NB4 (cell line): ENCODE results near the gene ATAD3A.
"Not testable (repeated sequence)": the region's sequence is repeated elsewhere in the genome, so short reads cannot be mapped to it uniquely, and the experiment has no call there.

Experiments
- DNase-seq: peaks from one replicate; pipeline ENCODE4 v3.0.0; 2010; ENCODE audit warnings: low read depth
- H3K4me3 ChIP-seq: one replicate; pipeline ENCODE4 v1.5.1; 2011; ENCODE audit warnings: mild to moderate bottlenecking, low read depth, low read length, moderate library complexity
- MYC ChIP-seq: IDR thresholded peaks from 2 replicates; pipeline ENCODE4 v1.6.1; 2011; ENCODE audit warnings: low read depth, low read length
- POLR2A ChIP-seq: IDR thresholded peaks from 2 replicates; pipeline ENCODE4 v1.6.1; 2011; ENCODE audit warnings: mild to moderate bottlenecking; ENCODE audit not compliant: insufficient read length; ENCODE audit errors: extremely low read depth
- TF ChIP-seq, protein P1 (sequence below): IDR thresholded peaks from one replicate; pipeline ENCODE4 v1.5.1; 2012; ENCODE audit warnings: low read depth, low read length
- TF ChIP-seq, protein P2 (sequence below): IDR thresholded peaks from 2 replicates; pipeline ENCODE4 v1.6.1; 2011; ENCODE audit warnings: low read depth, low read length

ATAD3A gene

DNA sequence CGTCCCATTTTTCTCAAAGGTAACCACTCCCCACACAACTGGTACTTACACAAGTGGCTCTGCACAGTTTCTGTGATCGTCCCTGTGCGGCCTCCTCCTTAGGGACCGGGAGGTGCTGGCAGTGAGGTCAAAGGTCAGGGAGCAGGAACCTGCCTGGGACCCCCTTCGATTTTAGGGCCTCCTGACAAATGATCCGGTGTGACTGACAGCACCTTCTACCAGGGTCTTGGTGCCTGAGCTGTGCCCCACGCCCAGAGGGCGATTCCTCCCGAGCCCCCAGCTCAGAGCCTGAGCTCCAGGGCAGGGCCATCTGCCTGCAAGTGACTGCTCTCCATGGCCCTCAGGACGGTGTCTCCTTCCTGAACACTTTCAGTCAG is 40.3 kb downstream of the ATAD3A start:
- TF ChIP-seq, protein P1, sequence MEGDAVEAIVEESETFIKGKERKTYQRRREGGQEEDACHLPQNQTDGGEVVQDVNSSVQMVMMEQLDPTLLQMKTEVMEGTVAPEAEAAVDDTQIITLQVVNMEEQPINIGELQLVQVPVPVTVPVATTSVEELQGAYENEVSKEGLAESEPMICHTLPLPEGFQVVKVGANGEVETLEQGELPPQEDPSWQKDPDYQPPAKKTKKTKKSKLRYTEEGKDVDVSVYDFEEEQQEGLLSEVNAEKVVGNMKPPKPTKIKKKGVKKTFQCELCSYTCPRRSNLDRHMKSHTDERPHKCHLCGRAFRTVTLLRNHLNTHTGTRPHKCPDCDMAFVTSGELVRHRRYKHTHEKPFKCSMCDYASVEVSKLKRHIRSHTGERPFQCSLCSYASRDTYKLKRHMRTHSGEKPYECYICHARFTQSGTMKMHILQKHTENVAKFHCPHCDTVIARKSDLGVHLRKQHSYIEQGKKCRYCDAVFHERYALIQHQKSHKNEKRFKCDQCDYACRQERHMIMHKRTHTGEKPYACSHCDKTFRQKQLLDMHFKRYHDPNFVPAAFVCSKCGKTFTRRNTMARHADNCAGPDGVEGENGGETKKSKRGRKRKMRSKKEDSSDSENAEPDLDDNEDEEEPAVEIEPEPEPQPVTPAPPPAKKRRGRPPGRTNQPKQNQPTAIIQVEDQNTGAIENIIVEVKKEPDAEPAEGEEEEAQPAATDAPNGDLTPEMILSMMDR = no peak
- no peak for TF ChIP-seq POLR2A
- TF ChIP-seq MYC = no peak
- TF ChIP-seq, protein P2, sequence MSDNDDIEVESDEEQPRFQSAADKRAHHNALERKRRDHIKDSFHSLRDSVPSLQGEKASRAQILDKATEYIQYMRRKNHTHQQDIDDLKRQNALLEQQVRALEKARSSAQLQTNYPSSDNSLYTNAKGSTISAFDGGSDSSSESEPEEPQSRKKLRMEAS = no peak
- H3K4me3 ChIP-seq = no peak overlapping the region
- DNase-seq = no peak

DNA sequence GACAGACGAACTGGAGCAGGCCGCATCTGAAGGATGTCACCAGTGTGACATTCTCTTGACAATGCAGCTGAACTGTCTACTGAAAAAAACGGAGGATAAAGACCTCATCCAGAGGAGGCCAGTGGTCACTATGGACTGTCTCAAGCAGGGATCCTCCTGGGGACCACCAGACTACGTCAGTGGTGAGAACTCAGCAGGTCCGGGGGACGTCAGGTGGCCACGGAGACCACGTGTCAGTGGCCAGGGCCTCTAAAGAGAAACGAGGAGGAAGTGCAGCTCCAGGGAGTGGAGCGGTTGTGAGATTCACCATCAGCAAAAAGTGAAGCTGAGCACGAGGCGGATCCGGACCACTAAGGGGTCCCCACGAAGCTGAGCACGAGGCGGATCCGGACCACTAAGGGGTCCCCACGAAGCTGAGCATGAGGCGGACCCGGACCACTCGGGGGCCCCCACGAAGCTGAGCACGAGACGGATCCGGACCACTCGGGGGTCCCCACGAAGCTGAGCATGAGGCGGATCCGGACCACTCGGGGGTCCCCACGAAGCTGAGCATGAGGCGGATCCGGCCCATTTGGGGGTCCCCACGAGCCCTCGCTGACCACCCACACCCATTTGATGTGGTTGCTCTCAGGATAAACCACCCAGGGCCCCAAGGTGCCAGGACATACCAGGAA is 42.0 kb downstream of the ATAD3A start:
- no peak overlapping the region for H3K4me3 ChIP-seq
- TF ChIP-seq, protein P1 = no peak
- TF ChIP-seq, protein P2 = no peak
- TF ChIP-seq POLR2A = no peak
- no peak for TF ChIP-seq MYC
- no peak for DNase-seq

DNA sequence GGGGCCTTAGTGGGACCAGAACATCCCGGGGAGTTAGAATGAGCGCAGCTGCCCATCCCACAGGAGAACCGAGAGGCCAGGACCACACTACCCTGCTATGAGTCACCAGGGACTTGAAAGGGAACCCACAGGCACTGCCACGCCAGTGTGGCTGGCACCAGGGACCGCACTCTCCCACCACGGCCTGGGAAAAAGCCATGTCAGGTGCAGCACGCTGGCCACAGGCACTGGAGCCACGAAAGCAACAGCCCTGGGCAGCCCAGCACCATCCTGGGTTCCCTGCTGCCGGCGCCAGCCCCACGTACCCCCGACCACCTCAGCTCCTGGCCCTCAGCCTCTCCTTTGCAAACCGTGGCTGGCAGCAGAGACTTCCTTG is 42.6 kb downstream of the ATAD3A start:
- TF ChIP-seq MYC (no peak), POLR2A (no peak)
- TF ChIP-seq, protein P1 = no peak
- TF ChIP-seq, protein P2 = no peak
- no peak overlapping the region for H3K4me3 ChIP-seq
- no peak for DNase-seq

DNA sequence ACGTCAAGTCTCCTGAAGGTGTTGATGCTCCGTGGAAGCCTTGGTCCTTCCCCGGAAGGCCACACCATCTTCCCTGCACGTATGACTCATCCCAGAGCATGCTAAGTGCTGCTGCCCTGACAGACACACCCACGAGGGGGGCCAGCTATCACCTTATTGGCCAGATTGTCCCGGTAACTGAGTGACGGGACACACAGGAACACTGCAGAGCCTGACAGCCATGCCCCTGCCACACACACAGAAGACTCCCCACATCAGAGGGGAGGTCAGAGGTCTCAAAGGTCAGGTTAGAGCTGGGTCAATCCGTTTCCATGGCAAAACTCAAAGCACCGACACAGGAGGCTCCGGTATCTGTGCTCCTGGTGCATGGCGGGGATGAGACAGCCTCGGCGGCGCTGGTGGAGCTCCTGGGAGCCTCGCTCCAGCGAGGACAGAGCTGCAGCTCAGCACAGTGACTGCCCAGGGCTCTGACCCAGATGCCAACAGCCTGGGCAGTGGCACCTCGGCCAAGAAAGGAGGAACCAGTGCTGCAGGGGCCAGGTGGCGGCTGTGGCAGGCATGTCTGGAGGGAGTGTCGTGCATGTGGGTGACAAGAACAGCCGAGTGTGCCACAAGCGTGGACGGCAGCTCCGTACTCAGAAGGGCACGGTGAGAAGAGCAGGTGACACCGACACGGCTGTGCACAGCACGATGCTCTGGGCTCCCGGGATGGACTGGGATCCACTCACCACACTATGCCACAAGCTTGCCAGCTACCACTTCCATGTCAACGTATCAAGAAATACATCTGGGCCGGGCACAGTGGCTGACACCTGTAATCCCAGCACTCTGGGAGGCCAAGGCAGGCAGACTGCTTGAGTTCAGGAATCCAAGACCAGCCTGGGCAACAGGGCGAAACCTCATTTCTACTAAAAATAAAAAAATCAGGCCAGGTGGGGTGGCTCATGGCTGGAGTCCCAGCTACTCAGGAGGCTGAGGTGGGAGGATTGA is 43.3 kb downstream of the ATAD3A start:
- TF ChIP-seq, protein P1 = no peak
- TF ChIP-seq POLR2A = no peak
- no peak for DNase-seq
- no peak overlapping the region for H3K4me3 ChIP-seq

DNA sequence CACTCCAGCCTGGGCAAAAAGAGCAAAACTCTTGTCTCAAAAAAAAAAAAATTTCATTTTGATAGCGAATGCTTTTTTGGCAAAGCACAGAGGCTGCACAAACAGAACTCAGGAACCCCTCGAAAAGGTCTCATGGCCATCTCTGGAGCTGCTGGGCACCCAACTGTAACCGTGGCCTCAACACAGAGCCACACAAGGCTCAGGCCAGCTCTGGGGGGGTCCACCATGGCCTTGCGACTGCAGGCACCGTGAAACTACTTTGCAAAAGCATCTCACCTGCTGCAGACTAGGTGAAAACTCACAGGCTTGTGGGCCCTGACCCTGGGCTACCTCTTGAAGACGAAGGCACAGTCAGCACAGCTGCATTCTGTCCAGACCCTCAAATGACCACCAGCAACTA is 44.5 kb downstream of the ATAD3A start:
- no peak overlapping the region for H3K4me3 ChIP-seq
- TF ChIP-seq POLR2A = no peak
- TF ChIP-seq, protein P2 = no peak
- TF ChIP-seq, protein P1 = no peak
- no peak for TF ChIP-seq MYC
- no peak for DNase-seq

DNA sequence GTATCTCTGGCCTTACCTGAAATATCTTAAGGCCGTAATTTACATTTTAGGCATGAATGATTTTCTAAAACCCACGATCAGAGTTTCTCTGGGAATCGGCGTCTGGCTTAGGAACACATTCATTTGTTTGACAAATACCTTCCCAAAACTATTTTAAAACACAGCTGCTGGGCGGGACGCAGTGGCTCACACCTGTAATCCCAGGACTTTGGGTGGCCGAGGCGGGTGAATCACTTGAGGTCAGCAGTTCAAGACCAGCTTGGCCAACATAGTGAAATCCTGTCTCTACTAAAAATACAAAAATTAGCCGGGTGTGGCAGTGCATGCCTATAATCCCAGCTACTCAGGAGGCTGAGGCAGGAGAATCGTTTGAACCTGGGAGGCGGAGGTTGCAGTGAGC is 45.0 kb downstream of the ATAD3A start:
- not testable (repeated sequence) for H3K4me3 ChIP-seq, DNase-seq

DNA sequence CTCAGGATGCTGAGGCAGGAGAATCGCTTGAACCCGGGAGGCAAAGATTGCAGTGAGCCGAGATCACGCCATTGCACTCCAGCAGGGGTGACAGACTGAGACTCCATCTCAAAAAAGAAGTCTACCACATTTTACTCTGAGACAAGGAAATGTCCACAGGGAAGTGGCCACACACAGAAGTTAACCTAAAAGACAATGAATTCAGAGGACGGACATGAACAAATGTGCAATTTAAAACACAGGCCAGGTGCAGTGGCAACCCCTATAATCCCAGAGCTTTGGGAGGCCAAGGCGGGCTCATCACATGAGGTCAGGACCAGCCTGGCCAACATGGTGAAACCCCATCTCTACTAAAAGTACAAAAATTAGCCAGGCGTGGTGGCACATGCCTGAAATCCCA is 45.7 kb downstream of the ATAD3A start:
- not testable (repeated sequence) for H3K4me3 ChIP-seq, DNase-seq
